Osteocyte (in vitro differentiated cells): Measurements from ENCODE around the gene SLC17A9. TPM values are rescaled to one million over a fixed set of nuclear protein-coding genes. Genes with fewer than 3 reads are reported as not detected.

ENCODE experiments used
- DNase-seq: peaks from one replicate; pipeline ENCODE4 v3.0.0; 2021; ENCODE audit warnings: mixed read lengths; ENCODE audit not compliant: unreplicated experiment; ENCODE audit errors: extremely low spot score
- H3K27ac Mint-ChIP-seq: one replicate; pipeline ENCODE4 v1.8.0; 2021; ENCODE audit warnings: mild to moderate bottlenecking, mixed read lengths; ENCODE audit not compliant: unreplicated experiment
- H3K27me3 Mint-ChIP-seq: one replicate; pipeline ENCODE4 v1.8.0; 2021; ENCODE audit warnings: mixed read lengths; ENCODE audit not compliant: unreplicated experiment
- H3K36me3 Mint-ChIP-seq: one replicate; pipeline ENCODE4 v1.8.0; 2021; ENCODE audit warnings: mixed read lengths; ENCODE audit not compliant: unreplicated experiment
- H3K4me1 Mint-ChIP-seq: one replicate; pipeline ENCODE4 v1.8.0; 2021; ENCODE audit warnings: mixed read lengths; ENCODE audit not compliant: unreplicated experiment
- H3K4me3 Mint-ChIP-seq: one replicate; pipeline ENCODE4 v1.8.0; 2021; ENCODE audit warnings: mild to moderate bottlenecking, moderate library complexity, mixed read lengths; ENCODE audit not compliant: unreplicated experiment
- H3K9me3 Mint-ChIP-seq: one replicate; pipeline ENCODE4 v1.8.0; 2021; ENCODE audit warnings: mixed read lengths; ENCODE audit not compliant: unreplicated experiment
- total RNA-seq: library from RNA; stranded (reverse); gene quantifications from 2 replicates; pipeline ENCODE4 v1.2.1, GENCODE V29; 2021
- TF ChIP-seq, protein P1 (sequence below): fragments of 200-600 bp; sonication (generic); IDR thresholded peaks from 2 replicates; pipeline ENCODE4 v1.5.0; 2021; ENCODE audit warnings: antibody characterized with exemption, mild to moderate bottlenecking, moderate library complexity

SLC17A9 gene
- total RNA-seq, 1 donor from 2014 or later, result not detected

GRCh38 chr20:63015147-63015661, 62.7 kb downstream of the SLC17A9 start:
- Mint-ChIP-seq H3K27ac (no peak overlapping the region), H3K9me3 (peaks cover 9% of the 10 kb centered on the region), H3K27me3 (peaks cover 34% of the 10 kb centered on the region), H3K36me3 (peaks cover 2% of the 10 kb centered on the region), H3K4me1 (peaks cover 6% of the 10 kb centered on the region), H3K4me3 (no peak overlapping the region)
- no peak for DNase-seq
- TF ChIP-seq, protein P1, sequence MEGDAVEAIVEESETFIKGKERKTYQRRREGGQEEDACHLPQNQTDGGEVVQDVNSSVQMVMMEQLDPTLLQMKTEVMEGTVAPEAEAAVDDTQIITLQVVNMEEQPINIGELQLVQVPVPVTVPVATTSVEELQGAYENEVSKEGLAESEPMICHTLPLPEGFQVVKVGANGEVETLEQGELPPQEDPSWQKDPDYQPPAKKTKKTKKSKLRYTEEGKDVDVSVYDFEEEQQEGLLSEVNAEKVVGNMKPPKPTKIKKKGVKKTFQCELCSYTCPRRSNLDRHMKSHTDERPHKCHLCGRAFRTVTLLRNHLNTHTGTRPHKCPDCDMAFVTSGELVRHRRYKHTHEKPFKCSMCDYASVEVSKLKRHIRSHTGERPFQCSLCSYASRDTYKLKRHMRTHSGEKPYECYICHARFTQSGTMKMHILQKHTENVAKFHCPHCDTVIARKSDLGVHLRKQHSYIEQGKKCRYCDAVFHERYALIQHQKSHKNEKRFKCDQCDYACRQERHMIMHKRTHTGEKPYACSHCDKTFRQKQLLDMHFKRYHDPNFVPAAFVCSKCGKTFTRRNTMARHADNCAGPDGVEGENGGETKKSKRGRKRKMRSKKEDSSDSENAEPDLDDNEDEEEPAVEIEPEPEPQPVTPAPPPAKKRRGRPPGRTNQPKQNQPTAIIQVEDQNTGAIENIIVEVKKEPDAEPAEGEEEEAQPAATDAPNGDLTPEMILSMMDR, result no peak

GRCh38 chr20:63015662-63016361, 63.3 kb downstream of the SLC17A9 start:
- Mint-ChIP-seq H3K4me1 (peaks cover 6% of the 10 kb centered on the region), H3K4me3 (no peak overlapping the region), H3K27me3 (peaks cover 35% of the 10 kb centered on the region), H3K9me3 (peaks cover 9% of the 10 kb centered on the region), H3K36me3 (peaks cover 2% of the 10 kb centered on the region), H3K27ac (no peak overlapping the region)
- TF ChIP-seq, protein P1, result no peak
- DNase-seq, result no peak

DNA sequence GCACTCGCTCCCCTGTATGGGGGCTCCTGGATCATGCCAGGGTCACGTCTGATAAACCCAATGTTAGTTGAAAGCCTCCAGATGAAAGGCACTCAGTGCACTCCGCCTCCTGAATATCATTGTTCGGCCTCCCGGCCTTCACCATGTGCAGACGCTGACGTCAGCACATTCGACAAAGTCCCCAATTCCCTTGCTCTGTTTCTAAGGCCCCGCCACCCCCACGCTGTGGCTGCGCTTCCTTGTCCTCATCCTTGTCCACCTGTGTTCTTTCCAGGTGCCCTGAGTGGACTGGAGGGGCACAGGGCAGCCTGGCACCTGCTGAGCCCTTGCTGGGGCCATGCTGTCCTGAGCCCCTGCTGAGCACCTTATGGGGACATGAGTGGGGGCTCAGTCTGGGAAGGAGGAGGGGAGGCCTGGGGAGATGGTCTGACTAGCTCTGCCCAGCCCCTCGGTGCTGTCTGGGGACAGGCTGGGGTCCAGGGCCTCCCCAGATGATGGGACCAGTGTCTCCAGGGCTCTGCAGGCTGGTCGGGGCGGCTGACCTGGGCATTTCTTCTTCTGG, 64.1 kb downstream of the SLC17A9 start:
- no peak overlapping the region for H3K4me3 Mint-ChIP-seq
- H3K9me3 Mint-ChIP-seq, result peaks cover 9% of the 10 kb centered on the region
- no peak overlapping the region for H3K27ac Mint-ChIP-seq
- TF ChIP-seq, protein P1, result no peak
- H3K4me1 Mint-ChIP-seq, result peaks cover 6% of the 10 kb centered on the region
- peaks cover 2% of the 10 kb centered on the region for H3K36me3 Mint-ChIP-seq
- H3K27me3 Mint-ChIP-seq, result peaks cover 32% of the 10 kb centered on the region
- no peak for DNase-seq

DNA sequence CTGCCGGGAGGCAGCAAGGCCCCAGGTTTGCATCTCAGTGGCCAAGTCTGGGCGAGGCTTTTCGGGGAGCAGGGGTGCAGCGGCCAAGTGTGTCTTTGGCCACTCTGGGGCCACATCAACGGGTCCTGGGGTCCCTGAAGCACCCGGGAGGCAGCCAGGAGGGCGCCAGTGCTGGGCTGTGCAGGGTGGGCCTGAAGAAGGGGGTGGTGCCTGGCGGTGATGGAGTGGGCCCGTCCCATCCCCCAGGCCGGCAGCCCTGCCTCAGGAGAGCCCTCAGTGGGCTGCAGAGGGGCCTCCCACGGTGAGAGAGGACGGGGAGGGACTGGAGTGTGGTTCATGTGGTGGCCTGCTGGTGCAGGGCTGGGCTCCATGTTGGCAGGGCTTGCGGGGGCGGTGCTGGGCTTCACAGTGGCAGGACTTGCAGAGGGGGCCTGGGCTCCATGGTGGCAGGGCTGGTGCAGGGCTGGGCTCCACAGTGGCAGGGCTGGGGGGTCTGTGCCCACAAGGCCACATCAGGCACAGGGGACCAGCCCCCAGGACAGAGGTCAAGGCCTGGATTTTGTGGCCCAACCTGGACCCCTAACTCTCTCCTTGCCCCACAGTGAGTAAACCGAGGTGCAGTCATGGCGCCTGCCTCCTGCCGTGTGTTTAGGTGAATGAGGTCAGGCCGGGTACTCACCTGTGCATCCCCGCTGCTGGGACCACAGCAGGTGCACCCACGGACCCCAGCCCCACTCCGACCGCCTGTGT, 64.7 kb downstream of the SLC17A9 start:
- H3K36me3 Mint-ChIP-seq, result peaks cover 2% of the 10 kb centered on the region
- H3K4me1 Mint-ChIP-seq, result peaks cover 6% of the 10 kb centered on the region
- H3K9me3 Mint-ChIP-seq, result peaks cover 9% of the 10 kb centered on the region
- DNase-seq, result no peak
- H3K27ac Mint-ChIP-seq, result no peak overlapping the region
- TF ChIP-seq, protein P1, result no peak
- H3K27me3 Mint-ChIP-seq, result peaks cover 35% of the 10 kb centered on the region
- H3K4me3 Mint-ChIP-seq, result no peak overlapping the region
